K562 (cell line): ENCODE results near the gene SDCCAG8. TPM values are rescaled to one million over a fixed set of nuclear protein-coding genes. Genes with fewer than 3 reads are reported as not detected.

Source experiments
- ARNT ChIP-seq, 2 experiments: fragments of 450-650 bp; IDR thresholded peaks; 2 replicates each; pipeline ENCODE4 v1.6.1; 2016; ENCODE audit warnings: mild to moderate bottlenecking in 1 of 2
- GATAD2A ChIP-seq: fragments of 450-650 bp; IDR thresholded peaks from 2 replicates; pipeline ENCODE4 v1.6.1; 2017
- HMGN3 ChIP-seq: IDR thresholded peaks from 2 replicates; pipeline ENCODE4 v1.6.1; 2011; ENCODE audit warnings: borderline replicate concordance, low read depth, mild to moderate bottlenecking, mixed read lengths, low read length; ENCODE audit not compliant: insufficient read length; ENCODE audit errors: extremely low read depth
- JUND ChIP-seq, 2 experiments: IDR thresholded peaks; 2 replicates in 1 of 2; 3 replicates in 1 of 2; pipeline ENCODE4 v1.6.1; 2011; ENCODE audit warnings: borderline replicate concordance in 2 of 2, low read depth in 2 of 2, low read length in 2 of 2, improper control_type of control experiment in 1 of 2, missing biosample characterization in 1 of 2, missing genetic modification characterization in 1 of 2, missing genetic modification reagents in 1 of 2
- KAT7 ChIP-seq: sonication (generic); formaldehyde crosslinking; IDR thresholded peaks from 2 replicates; pipeline ENCODE4 v1.8.0; 2022; ENCODE audit warnings: missing genetic modification reagents, mild to moderate bottlenecking, borderline replicate concordance
- MAZ ChIP-seq, 2 experiments: fragments of 450-650 bp in 1 of 2; sonication (generic) in 1 of 2; formaldehyde crosslinking; IDR thresholded peaks in 1 of 2; conservative IDR thresholded peaks in 1 of 2; 2 replicates each; pipeline versions ENCODE4 v1.4.0 to v1.5.0; 2020; ENCODE audit warnings: mild to moderate bottlenecking in 1 of 2, missing genetic modification reagents in 1 of 2
- MIER1 ChIP-seq: fragments of 450-650 bp; IDR thresholded peaks from 2 replicates; pipeline ENCODE4 v1.6.1; 2016; ENCODE audit warnings: antibody characterized with exemption, mild to moderate bottlenecking, low read depth
- POLR2A ChIP-seq: fragments of 450-650 bp; conservative IDR thresholded peaks from 2 replicates; pipeline ENCODE4 v1.6.1; 2016
- RBFOX2 ChIP-seq: fragments of 200-400 bp; formaldehyde crosslinking; IDR thresholded peaks from 2 replicates; pipeline ENCODE4 v1.6.1; 2017; ENCODE audit warnings: low read depth, mild to moderate bottlenecking, low read length, moderate library complexity
- SIRT6 ChIP-seq: IDR thresholded peaks from one replicate; pipeline ENCODE4 v1.6.1; 2012; ENCODE audit warnings: low read depth, mild to moderate bottlenecking, control low read depth, inconsistent platforms, low read length, moderate library complexity
- WHSC1 ChIP-seq: IDR thresholded peaks from one replicate; pipeline ENCODE4 v1.6.1; 2012; ENCODE audit warnings: low read length, control low read depth, inconsistent platforms
- ZBTB1 ChIP-seq: sonication (generic); formaldehyde crosslinking; IDR thresholded peaks from 2 replicates; pipeline ENCODE4 v1.8.1; 2023; ENCODE audit warnings: missing genetic modification reagents, low read depth, mild to moderate bottlenecking, borderline replicate concordance
- ZKSCAN1 ChIP-seq: fragments of 150-350 bp; IDR thresholded peaks from 2 replicates; pipeline ENCODE4 v1.6.1; 2016; ENCODE audit warnings: low read depth, low read length
- ZNF609 ChIP-seq: sonication (generic); formaldehyde crosslinking; IDR thresholded peaks from 2 replicates; pipeline ENCODE4 v1.8.1; 2023; ENCODE audit warnings: missing genetic modification reagents, mild to moderate bottlenecking, borderline replicate concordance
- polyA plus RNA-seq, 8 experiments: library from polyadenylated mRNA; depleted of rRNA in 4 of 8; stranded (reverse) in 5 of 8; unstranded in 3 of 8; fragments of >200 nt; fragmentation: Nextera tagmentation in 2 of 8; fragmentation: Illumina TruSeq in 1 of 8; extraction: Ambion mirVana in 2 of 8; extraction: Trizol in 1 of 8; gene quantifications; 2 replicates each; pipeline versions ENCODE4 v1.2.1 to v1.2.3, GENCODE V29; 2011 to 2014; ENCODE audit warnings: inconsistent platforms in 1 of 8, missing spikeins in 1 of 8
- total RNA-seq, 7 experiments: library from RNA; depleted of rRNA in 6 of 7; stranded (reverse); fragments of >200 nt in 6 of 7; fragmentation: Illumina TruSeq in 2 of 7; extraction: Trizol in 2 of 7; gene quantifications; 2 replicates each; pipeline versions ENCODE4 v1.2.1 to v1.2.3, GENCODE V29; 2011 to 2021; ENCODE audit warnings: low replicate concordance in 1 of 7
- TF ChIP-seq, protein P1 (sequence below), 3 experiments: fragments of 200-800 bp in 1 of 3; sonication (Bioruptor generic) in 1 of 3; sonication (generic) in 1 of 3; formaldehyde crosslinking in 1 of 3; IDR thresholded peaks; 2 replicates each; pipeline versions ENCODE4 v1.6.1 to v1.8.0; 2016 to 2022; ENCODE audit warnings: mild to moderate bottlenecking in 2 of 3, missing compliant biosample characterization in 2 of 3, missing genetic modification characterization in 2 of 3, missing genetic modification reagents in 1 of 3
- TF ChIP-seq, protein P2 (sequence below): fragments of 450-650 bp; IDR thresholded peaks from 2 replicates; pipeline ENCODE4 v1.7.0; 2016; ENCODE audit warnings: borderline replicate concordance

The SDCCAG8 gene
- total and polyA plus RNA-seq, 9 of the 15 experiments (the other 6 are each of a cell fraction or from before 2014, with no cell fraction given): 17.9 to 36.7 (median 25.4) TPM

- TF ChIP-seq MAZ (CRISPR knock-in tag; conservative IDR thresholded peaks at IDR 0.05 in 1 of 2, IDR thresholded peaks at IDR 0.05 in 1 of 2): 0 out of 4 replicates have a peak, but pooled peaks of 1 of the 2 experiments have one; percentile 13
- TF ChIP-seq ZNF609 (CRISPR knock-in tag): no peak
- TF ChIP-seq ZKSCAN1: no peak
- TF ChIP-seq MIER1: no peak
- TF ChIP-seq POLR2A: no peak
- TF ChIP-seq RBFOX2: no peak
- TF ChIP-seq GATAD2A: no peak
- TF ChIP-seq JUND (IDR thresholded peaks at IDR 0.05; ENCODE audit: borderline replicate concordance, low read depth, low read length): peak; percentile 54; the same call in 1 of the 2 replicates
- TF ChIP-seq JUND (tag; IDR thresholded peaks at IDR 0.05; ENCODE audit: borderline replicate concordance, low read depth, low read length): peak; percentile 72; the same call in 1 of the 3 replicates
- TF ChIP-seq WHSC1: no peak
- TF ChIP-seq HMGN3: no peak
- TF ChIP-seq SIRT6: no peak
- no peak for TF ChIP-seq KAT7 (CRISPR knock-in tag)
- TF ChIP-seq ZBTB1 (CRISPR knock-in tag): no peak
- TF ChIP-seq ARNT (IDR thresholded peaks at IDR 0.05): no peak
- TF ChIP-seq, protein P1, sequence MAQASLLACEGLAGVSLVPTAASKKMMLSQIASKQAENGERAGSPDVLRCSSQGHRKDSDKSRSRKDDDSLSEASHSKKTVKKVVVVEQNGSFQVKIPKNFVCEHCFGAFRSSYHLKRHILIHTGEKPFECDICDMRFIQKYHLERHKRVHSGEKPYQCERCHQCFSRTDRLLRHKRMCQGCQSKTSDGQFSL (CRISPR knock-in tag; IDR thresholded peaks at IDR 0.05): no peak
- TF ChIP-seq, protein P1 (tag; IDR thresholded peaks at IDR 0.05): no peak
- TF ChIP-seq, protein P2, sequence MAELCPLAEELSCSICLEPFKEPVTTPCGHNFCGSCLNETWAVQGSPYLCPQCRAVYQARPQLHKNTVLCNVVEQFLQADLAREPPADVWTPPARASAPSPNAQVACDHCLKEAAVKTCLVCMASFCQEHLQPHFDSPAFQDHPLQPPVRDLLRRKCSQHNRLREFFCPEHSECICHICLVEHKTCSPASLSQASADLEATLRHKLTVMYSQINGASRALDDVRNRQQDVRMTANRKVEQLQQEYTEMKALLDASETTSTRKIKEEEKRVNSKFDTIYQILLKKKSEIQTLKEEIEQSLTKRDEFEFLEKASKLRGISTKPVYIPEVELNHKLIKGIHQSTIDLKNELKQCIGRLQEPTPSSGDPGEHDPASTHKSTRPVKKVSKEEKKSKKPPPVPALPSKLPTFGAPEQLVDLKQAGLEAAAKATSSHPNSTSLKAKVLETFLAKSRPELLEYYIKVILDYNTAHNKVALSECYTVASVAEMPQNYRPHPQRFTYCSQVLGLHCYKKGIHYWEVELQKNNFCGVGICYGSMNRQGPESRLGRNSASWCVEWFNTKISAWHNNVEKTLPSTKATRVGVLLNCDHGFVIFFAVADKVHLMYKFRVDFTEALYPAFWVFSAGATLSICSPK: no peak
Observed at GRCh38 chr1:243421784-243422183, 165.9 kb downstream of the SDCCAG8 start (continued).
